SKM-1 (cell line): Measurements from ENCODE around the gene RERE.
A peak's percentile ranks its signal among the peaks of the same experiment; 100 is the strongest.

ENCODE experiments used
- DNase-seq: peaks from one replicate; lab custom pipeline; 2025; ENCODE audit not compliant: unreplicated experiment; lab: John Stamatoyannopoulos, UW

RERE gene

GRCh38 chr1:8817412-8818324 is at the start of gene RERE:
Gene RERE, minus strand, starts transcription at chr1:8817640.
- DNase-seq, result peak; percentile 46

GRCh38 chr1:8866792-8867415 is 49.5 kb upstream of the RERE start:
- no peak for DNase-seq

- DNase-seq, result no peak
Measured at GRCh38 chr1:8866173-8866791, 48.8 kb upstream of the RERE start.

- DNase-seq, result no peak
Measured at GRCh38 chr1:8864713-8865344, 47.4 kb upstream of the RERE start.

- no peak for DNase-seq
Measured at GRCh38 chr1:8863794-8864233, 46.4 kb upstream of the RERE start.

GRCh38 chr1:8863138-8863537 is 45.7 kb upstream of the RERE start:
- no peak for DNase-seq

- peak; percentile 12 for DNase-seq
Measured at GRCh38 chr1:8862528-8862927, 45.1 kb upstream of the RERE start.

- no peak for DNase-seq
Measured at GRCh38 chr1:8860738-8861516, 43.5 kb upstream of the RERE start.

GRCh38 chr1:8858888-8859706 is 41.7 kb upstream of the RERE start:
- peak; percentile 33 for DNase-seq

GRCh38 chr1:8858112-8858668 is 40.8 kb upstream of the RERE start:
- peak; percentile 68 for DNase-seq

GRCh38 chr1:8856689-8857412 is 39.4 kb upstream of the RERE start:
- no peak for DNase-seq

- DNase-seq, result no peak
Measured at GRCh38 chr1:8854240-8854639, 36.8 kb upstream of the RERE start.

- DNase-seq, result no peak
Measured at GRCh38 chr1:8851060-8851459, 33.6 kb upstream of the RERE start.

GRCh38 chr1:8848663-8849386 is 31.4 kb upstream of the RERE start:
- peak; percentile 64 for DNase-seq

GRCh38 chr1:8847990-8848389 is 30.6 kb upstream of the RERE start:
- DNase-seq, result no peak

GRCh38 chr1:8846263-8846662 is 28.8 kb upstream of the RERE start:
- no peak for DNase-seq

- no peak for DNase-seq
Measured at GRCh38 chr1:8845104-8846097, 28.0 kb upstream of the RERE start.
